Endodermal cell (in vitro differentiated cells): ENCODE results near the gene SLC49A4. TPM values are rescaled to one million over a fixed set of nuclear protein-coding genes. Genes with fewer than 3 reads are reported as not detected.

Source experiments
- DNase-seq: peaks from one replicate; pipeline ENCODE4 v3.0.0-alpha.2; 2017
- H3K27ac ChIP-seq: 2 replicates; pipeline ENCODE4 v1.5.1; 2013; ENCODE audit warnings: mild to moderate bottlenecking, low read depth, low read length, moderate library complexity
- H3K27me3 ChIP-seq: 2 replicates; pipeline ENCODE4 v1.6.1; 2013; ENCODE audit warnings: mild to moderate bottlenecking, low read length, moderate library complexity; ENCODE audit not compliant: insufficient read depth, control insufficient read depth, poor library complexity, severe bottlenecking
- H3K36me3 ChIP-seq: 2 replicates; pipeline ENCODE4 v1.7.0; 2013; ENCODE audit warnings: mild to moderate bottlenecking, low read length, moderate library complexity; ENCODE audit not compliant: control insufficient read depth, insufficient read depth
- H3K4me1 ChIP-seq: one replicate; pipeline ENCODE4 v1.7.0; 2013; ENCODE audit warnings: low read length; ENCODE audit not compliant: control insufficient read depth, insufficient read depth
- H3K4me3 ChIP-seq: 2 replicates; pipeline ENCODE4 v1.5.1; 2013; ENCODE audit warnings: mild to moderate bottlenecking, low read length, moderate library complexity
- H3K9ac ChIP-seq: 2 replicates; pipeline ENCODE4 v1.6.1; 2013; ENCODE audit warnings: mild to moderate bottlenecking, low read length, moderate library complexity; ENCODE audit not compliant: poor library complexity, severe bottlenecking; ENCODE audit errors: extremely low read depth
- H3K9me3 ChIP-seq: 2 replicates; pipeline ENCODE4 v1.6.1; 2013; ENCODE audit warnings: mild to moderate bottlenecking, low read length, moderate library complexity; ENCODE audit not compliant: control insufficient read depth
- H3K27ac Mint-ChIP-seq: 2 replicates; pipeline ENCODE4 v1.8.0; 2020; ENCODE audit warnings: mixed read lengths
- H3K27me3 Mint-ChIP-seq: 2 replicates; pipeline ENCODE4 v1.8.0; 2021; ENCODE audit warnings: mild to moderate bottlenecking, mixed read lengths; ENCODE audit not compliant: insufficient read depth
- H3K36me3 Mint-ChIP-seq: 2 replicates; pipeline ENCODE4 v1.8.0; 2020; ENCODE audit warnings: low read depth, mixed read lengths
- H3K4me1 Mint-ChIP-seq: 2 replicates; pipeline ENCODE4 v1.8.0; 2020; ENCODE audit warnings: mixed read lengths
- H3K4me3 Mint-ChIP-seq: 2 replicates; pipeline ENCODE4 v1.8.0; 2020; ENCODE audit warnings: mild to moderate bottlenecking, moderate library complexity, mixed read lengths
- H3K9me3 Mint-ChIP-seq: 2 replicates; pipeline ENCODE4 v1.8.0; 2020; ENCODE audit warnings: mild to moderate bottlenecking, mixed read lengths
- total RNA-seq, 2 donors: library from RNA; stranded (reverse); fragmentation: NEBNext Ultra II Directional in 1 of 2; extraction: Animal tissue kit (Norgen Biotek cat#: 25700) in 1 of 2; gene quantifications; 2 replicates in 1 of 2; 3 replicates in 1 of 2; pipeline ENCODE4 v1.2.1, GENCODE V29; 2021
- TF ChIP-seq, protein P1 (sequence below): fragments of 200-600 bp; sonication (generic); conservative IDR thresholded peaks from 2 replicates; pipeline ENCODE4 v1.5.0; 2021; ENCODE audit warnings: antibody characterized with exemption, mild to moderate bottlenecking

SLC49A4 gene
- total RNA-seq, 2 donors from 2014 or later, result 12.2 to 14.9 TPM

DNA sequence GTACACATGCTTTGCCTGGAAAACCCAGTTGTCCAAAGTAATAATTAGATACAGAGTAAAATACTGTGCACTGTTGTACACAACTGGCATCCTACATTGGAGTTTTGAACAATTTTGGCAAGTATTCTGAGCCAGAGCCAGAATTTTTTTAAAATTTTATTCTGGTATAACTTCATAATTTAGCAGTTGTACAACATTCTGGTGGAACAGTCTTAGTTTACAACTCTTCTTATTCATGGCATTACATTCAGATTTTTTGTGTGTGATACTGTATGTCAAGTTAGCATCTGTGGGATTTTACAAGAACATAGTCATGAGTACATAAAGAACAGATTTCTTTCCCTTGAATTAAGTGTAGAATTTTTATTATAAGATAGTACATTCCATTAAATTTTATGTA is 67.5 kb downstream of the SLC49A4 start:
- Mint-ChIP-seq H3K27me3 (no peaks in the 10 kb centered on the region), H3K36me3 (peaks cover 3% of the 10 kb centered on the region)

DNA sequence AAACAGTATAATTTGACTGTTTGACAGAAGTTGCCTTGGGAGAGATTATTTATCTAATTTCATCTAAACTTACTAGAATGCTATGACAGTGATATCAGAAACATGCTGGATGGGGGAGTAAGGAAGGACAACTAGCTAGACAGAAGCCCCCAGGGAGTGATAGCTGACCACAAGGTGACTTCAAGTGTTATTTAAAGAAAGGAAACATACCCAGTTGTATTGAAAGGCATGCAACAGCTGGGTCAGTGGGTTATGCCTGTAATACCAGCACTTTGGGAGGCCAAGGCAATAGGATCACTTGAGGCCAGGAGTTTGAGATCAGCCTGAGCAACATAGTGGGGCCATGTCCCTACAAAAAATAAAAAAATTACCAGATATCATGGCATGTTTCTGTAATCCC is 69.6 kb downstream of the SLC49A4 start:
- no peak for DNase-seq
- Mint-ChIP-seq H3K27me3 (no peaks in the 10 kb centered on the region), H3K9me3 (no peaks in the 10 kb centered on the region), H3K27ac (no peak overlapping the region), H3K4me3 (no peak overlapping the region), H3K4me1 (no peaks in the 10 kb centered on the region), H3K36me3 (peaks cover 3% of the 10 kb centered on the region)
- Histone ChIP-seq H3K9me3 (no peaks in the 10 kb centered on the region), H3K36me3 (peaks cover 63% of the 10 kb centered on the region), H3K4me1 (no peaks in the 10 kb centered on the region), H3K9ac (no peak overlapping the region), H3K27ac (no peak overlapping the region), H3K27me3 (no peaks in the 10 kb centered on the region), H3K4me3 (no peak overlapping the region)
- TF ChIP-seq, protein P1, sequence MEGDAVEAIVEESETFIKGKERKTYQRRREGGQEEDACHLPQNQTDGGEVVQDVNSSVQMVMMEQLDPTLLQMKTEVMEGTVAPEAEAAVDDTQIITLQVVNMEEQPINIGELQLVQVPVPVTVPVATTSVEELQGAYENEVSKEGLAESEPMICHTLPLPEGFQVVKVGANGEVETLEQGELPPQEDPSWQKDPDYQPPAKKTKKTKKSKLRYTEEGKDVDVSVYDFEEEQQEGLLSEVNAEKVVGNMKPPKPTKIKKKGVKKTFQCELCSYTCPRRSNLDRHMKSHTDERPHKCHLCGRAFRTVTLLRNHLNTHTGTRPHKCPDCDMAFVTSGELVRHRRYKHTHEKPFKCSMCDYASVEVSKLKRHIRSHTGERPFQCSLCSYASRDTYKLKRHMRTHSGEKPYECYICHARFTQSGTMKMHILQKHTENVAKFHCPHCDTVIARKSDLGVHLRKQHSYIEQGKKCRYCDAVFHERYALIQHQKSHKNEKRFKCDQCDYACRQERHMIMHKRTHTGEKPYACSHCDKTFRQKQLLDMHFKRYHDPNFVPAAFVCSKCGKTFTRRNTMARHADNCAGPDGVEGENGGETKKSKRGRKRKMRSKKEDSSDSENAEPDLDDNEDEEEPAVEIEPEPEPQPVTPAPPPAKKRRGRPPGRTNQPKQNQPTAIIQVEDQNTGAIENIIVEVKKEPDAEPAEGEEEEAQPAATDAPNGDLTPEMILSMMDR, result no peak

More for the DNA sequence above, 67.5 kb downstream of the SLC49A4 start:
- H3K9me3 Mint-ChIP-seq, result no peaks in the 10 kb centered on the region
- DNase-seq, result no peak
- no peak overlapping the region for H3K9ac ChIP-seq
- no peak overlapping the region for H3K27ac Mint-ChIP-seq
- H3K4me3 Mint-ChIP-seq, result no peak overlapping the region
- H3K4me3 ChIP-seq, result no peak overlapping the region
- H3K27ac ChIP-seq, result no peak overlapping the region
- H3K27me3 ChIP-seq, result no peaks in the 10 kb centered on the region
- H3K36me3 ChIP-seq, result peaks cover 72% of the 10 kb centered on the region
- H3K4me1 Mint-ChIP-seq, result no peaks in the 10 kb centered on the region
- H3K4me1 ChIP-seq, result no peaks in the 10 kb centered on the region
- H3K9me3 ChIP-seq, result no peaks in the 10 kb centered on the region
- TF ChIP-seq, protein P1, result no peak

- Histone ChIP-seq H3K4me1 (no peaks in the 10 kb centered on the region), H3K9me3 (no peaks in the 10 kb centered on the region), H3K9ac (no peak overlapping the region), H3K27ac (no peak overlapping the region), H3K27me3 (no peaks in the 10 kb centered on the region), H3K4me3 (no peak overlapping the region), H3K36me3 (peaks cover 37% of the 10 kb centered on the region)
- TF ChIP-seq, protein P1, result no peak
- Mint-ChIP-seq H3K4me3 (no peak overlapping the region), H3K27me3 (no peaks in the 10 kb centered on the region), H3K9me3 (no peaks in the 10 kb centered on the region), H3K4me1 (no peaks in the 10 kb centered on the region), H3K27ac (no peak overlapping the region), H3K36me3 (no peaks in the 10 kb centered on the region)
- no peak for DNase-seq
Measured at GRCh38 chr3:122868322-122868721, 73.5 kb downstream of the SLC49A4 start.
